Fibroblast of lung (primary cell): ENCODE results near the gene NEAT1. TPM values are rescaled to one million over a fixed set of nuclear protein-coding genes. Genes with fewer than 3 reads are reported as not detected.

ENCODE experiments used
- DNase-seq, 2 donors: peaks; one replicate each; pipeline versions ENCODE4 v3.0.0 to v3.0.0-alpha.2; 2010; ENCODE audit warnings: low read depth in 2 of 2
- H2AFZ ChIP-seq: 2 replicates; pipeline ENCODE4 v1.5.1; 2012; ENCODE audit warnings: low read length, control low read depth, inconsistent platforms
- H3K27ac ChIP-seq: 2 replicates; pipeline ENCODE4 v1.5.1; 2011; ENCODE audit warnings: low read length, control low read depth; ENCODE audit not compliant: insufficient read depth
- H3K27me3 ChIP-seq: 2 replicates; pipeline ENCODE4 v1.5.1; 2011; ENCODE audit warnings: mild to moderate bottlenecking, low read length; ENCODE audit not compliant: control insufficient read depth, insufficient read depth
- H3K36me3 ChIP-seq: 2 replicates; pipeline ENCODE4 v1.5.1; 2011; ENCODE audit warnings: low read length; ENCODE audit not compliant: control insufficient read depth, insufficient read depth
- H3K4me1 ChIP-seq: 2 replicates; pipeline ENCODE4 v1.5.1; 2011; ENCODE audit warnings: low read length; ENCODE audit not compliant: control insufficient read depth, insufficient read depth; ENCODE audit errors: extremely low read depth
- H3K4me2 ChIP-seq: 2 replicates; pipeline ENCODE4 v1.5.1; 2011; ENCODE audit warnings: low read length, control low read depth; ENCODE audit not compliant: insufficient read depth; ENCODE audit errors: extremely low read depth
- H3K4me3 ChIP-seq, 4 experiments: fragments of 200-600 bp in 1 of 4; sonication (generic) in 1 of 4; replicated peaks in 1 of 4; 2 replicates each; pipeline ENCODE4 v1.5.1; 2011 to 2016; ENCODE audit warnings: low read length in 4 of 4, low read depth in 3 of 4, mild to moderate bottlenecking in 3 of 4, control low read depth in 2 of 4, inconsistent platforms in 1 of 4, mixed read lengths in 1 of 4; ENCODE audit not compliant: insufficient read depth in 1 of 4; ENCODE audit errors: control extremely low read depth in 1 of 4
- H3K79me2 ChIP-seq: 2 replicates; pipeline ENCODE4 v1.5.1; 2012; ENCODE audit warnings: mild to moderate bottlenecking, low read length, inconsistent platforms; ENCODE audit not compliant: control insufficient read depth, insufficient read depth
- H3K9ac ChIP-seq: 2 replicates; pipeline ENCODE4 v1.5.1; 2011; ENCODE audit warnings: mild to moderate bottlenecking, low read length, control low read depth; ENCODE audit not compliant: insufficient read depth
- H3K9me3 ChIP-seq: 2 replicates; pipeline ENCODE4 v1.5.1; 2012; ENCODE audit warnings: low read depth, low read length; ENCODE audit not compliant: control insufficient read depth, insufficient read depth
- H4K20me1 ChIP-seq: 2 replicates; pipeline ENCODE4 v1.5.1; 2011; ENCODE audit warnings: low read length; ENCODE audit not compliant: control insufficient read depth, insufficient read depth; ENCODE audit errors: extremely low read depth
- CTCF ChIP-seq, 2 donors: IDR thresholded peaks in 1 of 2; conservative IDR thresholded peaks in 1 of 2; 1 replicate in 1 of 2; 2 replicates in 1 of 2; pipeline ENCODE4 v1.5.1; 2011 to 2012; ENCODE audit warnings: low read length in 2 of 2, control low read depth in 1 of 2, inconsistent platforms in 1 of 2, low read depth in 1 of 2, mild to moderate bottlenecking in 1 of 2
- EZH2 ChIP-seq: IDR thresholded peaks from 2 replicates; pipeline ENCODE4 v1.5.1; 2012; ENCODE audit warnings: low read length, control low read depth, mild to moderate bottlenecking; ENCODE audit errors: missing control alignments
- polyA plus RNA-seq, 2 donors: library from polyadenylated mRNA; depleted of rRNA in 1 of 2; stranded (reverse) in 1 of 2; unstranded in 1 of 2; fragments of >200 nt; gene quantifications; 2 replicates each; pipeline ENCODE4 v1.2.1, GENCODE V29; 2011 to 2012; ENCODE audit warnings: missing spikeins in 1 of 2
- total RNA-seq: library from RNA; depleted of rRNA; stranded (reverse); fragments of >200 nt; gene quantifications from 2 replicates; pipeline ENCODE4 v1.2.1, GENCODE V29; 2014

The NEAT1 gene
- total and polyA plus RNA-seq, 2 donors (not counting 1 experiment from before 2014, with no cell fraction given), result 40.9 to 299 TPM

- H3K27me3 ChIP-seq, result no peaks in the 10 kb centered on the region
- no peaks in the 10 kb centered on the region for H3K9me3 ChIP-seq
- H3K27ac ChIP-seq, result peak overlapping the region; percentile 1
- peaks cover 11% of the 10 kb centered on the region for H3K4me1 ChIP-seq
- peak in 1 of 2 donors; percentile 53 for DNase-seq
- peaks cover 13% of the 10 kb centered on the region for H4K20me1 ChIP-seq
- TF ChIP-seq CTCF (conservative IDR thresholded peaks at IDR 0.05 in 1 of 2, IDR thresholded peaks at IDR 0.05 in 1 of 2; ENCODE audit: low read depth in 1 of 2, low read length in 2 of 2) (no peak), EZH2 (no peak)
- peaks cover 93% of the 10 kb centered on the region for H3K79me2 ChIP-seq
- H3K4me3 ChIP-seq, result peak overlapping the region in 1 of 4 experiments; percentile 35
- H2AFZ ChIP-seq, result no peak overlapping the region
- H3K9ac ChIP-seq, result no peak overlapping the region
- peaks cover 38% of the 10 kb centered on the region for H3K36me3 ChIP-seq
- peak overlapping the region; percentile 61 for H3K4me2 ChIP-seq
These were observed 15.0 kb downstream of the NEAT1 start for GRCh38 chr11:65437436-65438227.

GRCh38 chr11:65438257-65439151 lies 15.9 kb downstream of the NEAT1 start:
- Histone ChIP-seq H3K27ac (peak overlapping the region; percentile 1), H3K4me1 (peaks cover 13% of the 10 kb centered on the region)

More at GRCh38 chr11:65438257-65439151, 15.9 kb downstream of the NEAT1 start:
- DNase-seq, result peak; percentile 20 to 48
- TF ChIP-seq CTCF (conservative IDR thresholded peaks at IDR 0.05 in 1 of 2, IDR thresholded peaks at IDR 0.05 in 1 of 2; ENCODE audit: low read depth in 1 of 2, low read length in 2 of 2) (no peak), EZH2 (no peak)
- peaks cover 93% of the 10 kb centered on the region for H3K79me2 ChIP-seq
- peaks cover 14% of the 10 kb centered on the region for H4K20me1 ChIP-seq
- H3K27me3 ChIP-seq, result no peaks in the 10 kb centered on the region
- H2AFZ ChIP-seq, result no peak overlapping the region
- H3K36me3 ChIP-seq, result peaks cover 41% of the 10 kb centered on the region
- H3K9ac ChIP-seq, result no peak overlapping the region
- peak overlapping the region; percentile 4 for H3K4me2 ChIP-seq
- no peaks in the 10 kb centered on the region for H3K9me3 ChIP-seq
- H3K4me3 ChIP-seq, result peak overlapping the region in 1 of 4 experiments; percentile 35
